Glutamatergic neuron (in vitro differentiated cells): ENCODE measurements around the gene RGPD8. TPM values are rescaled to one million over a fixed set of nuclear protein-coding genes. Genes with fewer than 3 reads are reported as not detected.
"Not testable (repeated sequence)": the region's sequence is repeated elsewhere in the genome, so short reads cannot be mapped to it uniquely, and the experiment has no call there.

ENCODE experiments used
- DNase-seq: peaks from one replicate; pipeline ENCODE4 v3.0.0; 2022
- H3K27ac Mint-ChIP-seq: one replicate; pipeline ENCODE4 v1.8.0; 2020; ENCODE audit warnings: mild to moderate bottlenecking, mixed read lengths, inconsistent platforms; ENCODE audit not compliant: unreplicated experiment
- H3K27me3 Mint-ChIP-seq: one replicate; pipeline ENCODE4 v1.8.0; 2020; ENCODE audit warnings: mild to moderate bottlenecking, moderate library complexity, mixed read lengths, inconsistent platforms; ENCODE audit not compliant: unreplicated experiment
- H3K36me3 Mint-ChIP-seq: one replicate; pipeline ENCODE4 v1.8.0; 2020; ENCODE audit warnings: mild to moderate bottlenecking, mixed read lengths, inconsistent platforms; ENCODE audit not compliant: unreplicated experiment
- H3K4me1 Mint-ChIP-seq: one replicate; pipeline ENCODE4 v1.8.0; 2020; ENCODE audit warnings: mild to moderate bottlenecking, low read depth, mixed read lengths, inconsistent platforms; ENCODE audit not compliant: unreplicated experiment
- H3K4me3 Mint-ChIP-seq: one replicate; pipeline ENCODE4 v1.8.0; 2020; ENCODE audit warnings: mild to moderate bottlenecking, mixed read lengths, inconsistent platforms; ENCODE audit not compliant: unreplicated experiment
- H3K9me3 Mint-ChIP-seq: one replicate; pipeline ENCODE4 v1.8.0; 2020; ENCODE audit warnings: mild to moderate bottlenecking, moderate library complexity, mixed read lengths, inconsistent platforms; ENCODE audit not compliant: unreplicated experiment
- total RNA-seq: library from RNA; stranded (reverse); fragmentation: NEBNext Ultra II Directional; extraction: Animal tissue kit (Norgen Biotek cat#: 25700); gene quantifications from one replicate; pipeline ENCODE4 v1.2.1, GENCODE V29; 2021; ENCODE audit not compliant: unreplicated experiment
- TF ChIP-seq, protein P1 (sequence below): fragments of 200-600 bp; sonication (generic); IDR thresholded peaks from one replicate; pipeline ENCODE4 v1.5.0; 2021; ENCODE audit not compliant: partially characterized antibody, unreplicated experiment

The RGPD8 gene
- total RNA-seq, 1 donor from 2014 or later = 29.3 TPM

DNA sequence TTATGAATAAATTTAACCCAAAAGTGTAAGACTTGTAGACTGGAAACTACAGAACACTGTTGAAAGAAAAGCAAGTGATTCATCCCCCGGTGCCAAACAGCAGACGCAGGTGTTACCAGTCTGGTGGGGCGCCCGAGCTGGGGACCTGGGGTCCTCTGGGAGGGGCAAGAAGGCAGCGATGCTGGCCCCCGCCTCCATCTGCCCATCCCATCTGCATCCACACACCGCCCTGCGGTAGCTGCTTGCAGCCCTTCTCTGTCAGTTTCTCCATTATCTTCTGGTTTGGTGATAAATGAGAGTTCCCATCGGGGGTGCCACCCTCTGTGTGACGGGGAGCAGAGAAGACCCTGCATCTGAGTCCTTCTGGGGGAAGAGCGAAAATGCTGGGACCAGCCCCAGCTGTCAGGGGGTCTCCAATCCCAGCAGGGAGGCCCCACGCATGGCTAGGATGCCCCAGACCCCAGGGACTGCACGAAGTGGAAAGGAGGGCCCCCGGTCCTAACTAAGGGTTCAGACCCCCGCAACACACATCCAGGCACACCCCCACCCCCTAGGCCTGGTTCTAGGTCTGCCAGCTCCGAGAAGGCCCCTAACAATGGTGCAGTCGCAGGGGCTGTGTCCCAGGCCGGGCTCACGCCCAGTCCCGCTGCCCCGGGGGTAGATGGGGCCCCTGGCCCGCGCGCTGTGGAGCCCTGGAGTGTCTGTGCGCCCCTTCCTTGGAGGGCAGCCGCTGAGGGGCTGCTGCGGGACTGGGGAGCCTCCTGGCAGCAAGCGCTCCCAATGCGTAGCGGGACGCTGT lies 686 bp upstream of the RGPD8 start:
- peak overlapping the region; percentile 73 for H3K4me3 Mint-ChIP-seq
- TF ChIP-seq, protein P1, sequence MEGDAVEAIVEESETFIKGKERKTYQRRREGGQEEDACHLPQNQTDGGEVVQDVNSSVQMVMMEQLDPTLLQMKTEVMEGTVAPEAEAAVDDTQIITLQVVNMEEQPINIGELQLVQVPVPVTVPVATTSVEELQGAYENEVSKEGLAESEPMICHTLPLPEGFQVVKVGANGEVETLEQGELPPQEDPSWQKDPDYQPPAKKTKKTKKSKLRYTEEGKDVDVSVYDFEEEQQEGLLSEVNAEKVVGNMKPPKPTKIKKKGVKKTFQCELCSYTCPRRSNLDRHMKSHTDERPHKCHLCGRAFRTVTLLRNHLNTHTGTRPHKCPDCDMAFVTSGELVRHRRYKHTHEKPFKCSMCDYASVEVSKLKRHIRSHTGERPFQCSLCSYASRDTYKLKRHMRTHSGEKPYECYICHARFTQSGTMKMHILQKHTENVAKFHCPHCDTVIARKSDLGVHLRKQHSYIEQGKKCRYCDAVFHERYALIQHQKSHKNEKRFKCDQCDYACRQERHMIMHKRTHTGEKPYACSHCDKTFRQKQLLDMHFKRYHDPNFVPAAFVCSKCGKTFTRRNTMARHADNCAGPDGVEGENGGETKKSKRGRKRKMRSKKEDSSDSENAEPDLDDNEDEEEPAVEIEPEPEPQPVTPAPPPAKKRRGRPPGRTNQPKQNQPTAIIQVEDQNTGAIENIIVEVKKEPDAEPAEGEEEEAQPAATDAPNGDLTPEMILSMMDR = no peak
- peaks cover 8% of the 10 kb centered on the region for H3K27me3 Mint-ChIP-seq
- peaks cover 6% of the 10 kb centered on the region for H3K9me3 Mint-ChIP-seq
- peak; percentile 60 for DNase-seq
- H3K36me3 Mint-ChIP-seq = no peaks in the 10 kb centered on the region
- H3K27ac Mint-ChIP-seq = peak overlapping the region; percentile 94
- peaks cover 15% of the 10 kb centered on the region for H3K4me1 Mint-ChIP-seq

DNA sequence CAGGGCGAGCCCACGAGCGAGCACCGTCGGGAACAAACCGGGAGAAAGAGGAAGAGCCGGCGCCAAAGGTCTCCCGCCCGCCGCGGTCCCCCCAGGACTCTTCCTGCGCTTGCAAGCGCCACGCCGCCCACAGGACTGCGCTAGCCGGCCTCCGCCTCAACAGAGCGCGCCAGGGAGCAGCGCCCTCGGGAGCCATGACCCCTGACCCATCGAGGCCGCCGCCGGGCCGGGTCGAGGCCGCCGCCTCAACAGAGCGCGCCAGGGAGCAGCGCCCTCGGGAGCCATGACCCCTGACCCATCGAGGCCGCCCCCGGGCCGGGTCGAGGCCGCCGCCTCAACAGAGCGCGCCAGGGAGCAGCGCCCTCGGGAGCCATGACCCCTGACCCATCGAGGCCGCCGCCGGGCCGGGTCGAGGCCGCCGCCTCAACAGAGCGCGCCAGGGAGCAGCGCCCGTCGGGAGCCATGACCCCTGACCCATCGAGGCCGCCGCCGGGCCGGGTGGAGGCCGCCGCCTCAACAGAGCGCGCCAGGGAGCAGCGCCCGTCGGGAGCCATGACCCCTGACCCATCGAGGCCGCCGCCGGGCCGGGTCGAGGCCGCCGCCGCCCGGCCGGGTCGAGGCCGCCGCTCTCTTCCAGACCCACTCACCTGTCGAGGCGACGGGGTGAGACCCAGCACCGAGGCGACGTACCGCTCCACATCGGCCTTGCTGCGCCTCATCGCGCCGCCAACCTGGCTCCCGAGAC lies 538 bp downstream of the RGPD8 start:
- peak; percentile 45 for DNase-seq
- H3K4me1 Mint-ChIP-seq = peaks cover 15% of the 10 kb centered on the region
- TF ChIP-seq, protein P1 = peak; percentile 50
- not testable (repeated sequence) for H3K27ac Mint-ChIP-seq, H3K9me3 Mint-ChIP-seq, H3K27me3 Mint-ChIP-seq, H3K36me3 Mint-ChIP-seq
- H3K4me3 Mint-ChIP-seq = peak overlapping the region; percentile 86

DNA sequence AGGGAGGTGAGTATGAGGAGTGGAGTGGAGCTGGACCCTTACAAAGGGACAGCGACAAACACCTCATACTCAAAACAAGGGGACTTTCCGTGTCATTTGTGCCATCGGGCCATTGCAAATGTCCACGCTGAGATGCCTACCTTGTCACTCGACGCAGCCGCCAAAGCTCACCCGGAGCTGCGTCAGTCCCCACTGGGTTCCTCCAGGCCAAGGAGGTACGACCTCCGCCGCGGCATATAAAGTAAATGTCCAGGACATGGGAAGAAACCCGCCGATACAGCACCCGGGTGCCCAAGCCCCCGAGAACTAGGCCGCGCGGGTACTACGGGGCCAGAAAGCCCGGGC lies 1.1 kb downstream of the RGPD8 start:
- not testable (repeated sequence) for H3K9me3 Mint-ChIP-seq
- H3K4me1 Mint-ChIP-seq = peaks cover 15% of the 10 kb centered on the region

DNA sequence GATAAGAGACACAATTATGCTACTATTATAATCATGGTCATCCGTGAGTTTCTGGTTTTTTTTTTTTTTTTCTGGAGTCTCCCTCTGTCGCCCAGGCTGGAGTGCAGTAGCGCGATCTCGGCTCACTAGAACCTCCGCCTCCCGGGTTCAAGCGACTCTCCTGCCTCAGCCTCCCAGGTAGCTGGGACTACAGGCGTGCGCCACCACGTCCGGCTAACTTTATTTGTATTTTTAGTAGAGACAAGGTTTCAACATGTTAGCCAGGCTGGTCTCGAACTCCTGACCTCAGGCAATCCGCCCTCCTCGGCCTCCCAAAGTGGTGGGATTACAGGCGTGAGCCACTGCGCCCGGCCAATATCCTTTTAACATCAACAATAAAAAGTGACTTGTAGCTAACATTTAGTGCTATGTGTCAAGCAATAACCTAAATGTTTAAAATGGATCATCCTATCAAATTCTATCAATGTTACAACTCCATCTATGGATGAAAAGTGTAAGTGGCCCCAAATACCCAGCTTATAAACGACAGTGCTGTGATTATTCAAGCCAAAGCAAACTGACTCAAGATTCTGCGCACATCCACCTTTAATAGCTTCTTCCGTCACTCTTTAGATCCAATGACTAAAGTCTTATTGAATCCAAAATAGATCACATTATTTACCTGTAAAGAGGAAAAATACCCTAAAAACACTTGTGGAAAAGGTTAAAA lies 1.7 kb downstream of the RGPD8 start:
- not testable (repeated sequence) for DNase-seq, H3K36me3 Mint-ChIP-seq, H3K9me3 Mint-ChIP-seq, H3K27me3 Mint-ChIP-seq
- Mint-ChIP-seq H3K4me1 (peaks cover 15% of the 10 kb centered on the region), H3K4me3 (peak overlapping the region; percentile 86), H3K27ac (peak overlapping the region; percentile 33)

More for the DNA sequence above, 1.1 kb downstream of the RGPD8 start:
- DNase-seq, H3K36me3 Mint-ChIP-seq, H3K27me3 Mint-ChIP-seq: not testable (repeated sequence)
- peak overlapping the region; percentile 33 for H3K27ac Mint-ChIP-seq
- H3K4me3 Mint-ChIP-seq = peak overlapping the region; percentile 86

DNA sequence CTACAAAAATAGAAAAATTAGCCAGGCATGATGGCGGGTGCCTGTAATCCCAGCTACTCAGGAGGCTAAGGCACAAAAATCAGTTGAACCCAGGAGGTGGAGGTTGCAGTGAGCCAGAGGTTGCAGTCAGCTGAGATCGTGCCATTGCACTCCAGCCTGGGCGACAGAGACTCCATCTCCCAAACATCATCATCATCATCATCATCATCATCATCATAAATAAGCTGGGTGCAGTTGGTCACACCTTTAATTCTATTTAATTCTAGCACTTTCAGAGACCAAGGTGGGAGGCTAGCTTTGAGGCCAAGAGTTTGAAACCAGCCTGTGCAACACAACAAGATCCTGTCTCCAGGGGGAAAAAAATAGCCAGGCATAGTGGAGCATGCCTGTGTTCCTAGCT lies 8.9 kb downstream of the RGPD8 start:
- H3K36me3 Mint-ChIP-seq, H3K9me3 Mint-ChIP-seq, H3K27ac Mint-ChIP-seq, H3K4me3 Mint-ChIP-seq, DNase-seq, H3K4me1 Mint-ChIP-seq, H3K27me3 Mint-ChIP-seq: not testable (repeated sequence)

DNA sequence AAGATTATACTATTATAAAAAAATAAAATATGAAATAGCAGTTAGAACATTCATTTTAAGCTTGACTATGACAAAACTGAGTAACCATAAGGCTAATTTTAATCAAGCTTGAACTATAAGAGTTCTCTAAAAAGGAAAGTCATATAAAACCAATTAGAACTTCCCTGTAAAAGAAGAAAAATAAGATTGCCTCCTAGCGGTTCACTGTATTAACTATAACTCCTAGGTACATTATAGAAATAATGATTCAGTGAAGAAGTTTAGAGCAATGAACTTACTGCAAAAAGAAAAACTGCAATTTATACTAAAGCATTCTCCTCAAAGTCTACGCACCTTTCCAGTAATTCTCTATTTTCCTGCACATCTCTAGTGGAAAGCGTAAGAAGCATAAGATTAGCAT lies 16.6 kb downstream of the RGPD8 start:
- not testable (repeated sequence) for H3K27me3 Mint-ChIP-seq, H3K36me3 Mint-ChIP-seq, H3K9me3 Mint-ChIP-seq, H3K4me3 Mint-ChIP-seq, H3K4me1 Mint-ChIP-seq, DNase-seq, H3K27ac Mint-ChIP-seq

DNA sequence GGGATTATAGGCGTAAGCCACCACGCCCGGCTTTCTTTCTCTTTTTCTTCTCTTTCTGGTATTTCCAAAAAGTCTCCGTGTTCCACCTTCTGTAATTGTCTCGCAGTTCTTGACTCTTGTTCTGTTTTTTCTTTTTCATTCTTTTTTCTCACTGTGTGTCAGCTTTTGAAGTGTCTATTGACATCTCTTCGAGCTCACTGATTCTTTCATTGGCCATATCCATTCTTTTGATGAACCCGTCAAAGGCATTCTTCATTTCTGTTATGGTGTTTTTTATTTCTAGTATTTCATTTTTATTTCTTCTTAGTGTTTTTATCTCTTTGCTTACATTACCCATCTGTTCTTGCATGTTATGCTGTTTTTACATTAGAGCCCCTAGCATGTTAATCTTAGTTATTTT lies 73.4 kb downstream of the RGPD8 start:
- H3K4me3 Mint-ChIP-seq, H3K9me3 Mint-ChIP-seq, H3K27me3 Mint-ChIP-seq, H3K27ac Mint-ChIP-seq, DNase-seq, H3K4me1 Mint-ChIP-seq: not testable (repeated sequence)
- peaks cover 10% of the 10 kb centered on the region for H3K36me3 Mint-ChIP-seq

DNA sequence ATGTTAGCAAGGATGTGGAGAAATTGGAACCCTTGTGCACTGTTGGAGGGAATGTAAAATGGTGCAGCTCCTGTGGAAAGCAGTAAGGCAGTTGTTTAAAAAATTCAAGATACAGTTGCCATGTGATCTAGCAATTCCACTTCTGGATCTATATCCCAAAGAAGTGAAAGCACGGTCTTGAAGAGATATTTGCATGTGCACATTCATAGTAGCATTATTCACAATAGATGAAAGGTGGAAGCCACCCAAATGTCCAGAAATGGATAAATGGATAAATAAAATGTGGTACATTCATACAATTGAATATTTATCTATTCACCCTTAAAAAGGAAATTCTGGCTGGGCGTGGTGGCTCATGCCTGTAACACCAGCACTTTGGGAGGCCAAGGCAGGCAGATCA lies 79.1 kb downstream of the RGPD8 start:
- H3K27ac Mint-ChIP-seq, H3K36me3 Mint-ChIP-seq, H3K4me1 Mint-ChIP-seq, H3K27me3 Mint-ChIP-seq, DNase-seq, H3K9me3 Mint-ChIP-seq, H3K4me3 Mint-ChIP-seq: not testable (repeated sequence)

DNA sequence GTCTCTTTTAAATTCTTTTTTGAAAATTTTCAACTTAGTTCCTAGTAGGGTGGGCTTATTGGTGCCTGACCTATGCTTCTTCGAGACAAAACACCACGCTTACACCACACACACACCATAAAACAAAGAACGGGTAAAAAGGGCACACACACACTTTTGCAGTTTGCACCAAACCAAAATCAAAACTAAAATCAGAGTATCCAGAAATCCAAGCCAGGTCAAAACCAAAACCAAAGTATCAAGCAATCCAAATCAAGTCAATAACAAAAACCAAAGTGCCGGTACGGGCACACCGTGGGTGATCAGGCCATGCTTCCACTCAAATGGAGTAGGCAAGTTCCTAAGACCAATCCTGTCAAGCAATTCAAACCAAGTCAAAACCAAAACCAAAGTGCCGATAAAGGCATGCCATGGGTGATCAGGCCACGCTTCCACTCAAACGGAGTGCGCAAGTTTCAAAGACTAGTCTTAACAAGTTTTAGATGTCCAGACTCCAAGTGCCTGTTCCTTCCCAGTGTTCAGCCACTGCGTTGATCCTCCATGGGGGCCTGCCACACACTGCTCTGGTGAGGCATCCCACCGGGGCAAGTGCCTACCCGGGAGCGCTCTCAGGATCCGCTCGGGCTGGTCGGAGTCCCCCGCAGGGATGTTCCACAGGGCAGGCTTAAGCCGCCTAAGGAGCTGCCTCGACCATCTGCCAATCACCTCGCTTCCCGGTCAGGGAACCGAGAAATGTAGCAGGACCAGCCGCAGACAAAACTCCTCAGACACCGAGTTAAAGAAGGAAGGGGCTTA lies 80.4 kb downstream of the RGPD8 start:
- not testable (repeated sequence) for H3K9me3 Mint-ChIP-seq, H3K4me3 Mint-ChIP-seq, DNase-seq, H3K27ac Mint-ChIP-seq, H3K36me3 Mint-ChIP-seq, H3K4me1 Mint-ChIP-seq, H3K27me3 Mint-ChIP-seq
